Stomach (tissue), 4 donors: ENCODE measurements around the gene PAK6.

Experiments
- EP300 ChIP-seq: sonication (generic); formaldehyde crosslinking; IDR thresholded peaks from one replicate; pipeline ENCODE4 v1.6.1; 2017; ENCODE audit warnings: antibody characterized with exemption
- POLR2A ChIP-seq, 4 donors: fragments of 450-650 bp; IDR thresholded peaks; one replicate each; pipeline ENCODE4 v1.6.1; 2016; ENCODE audit warnings: antibody characterized with exemption in 4 of 4, control low read depth in 2 of 4, mild to moderate bottlenecking in 1 of 4, moderate library complexity in 1 of 4
- TF ChIP-seq, protein P1 (sequence below), 7 experiments: fragments of 450-650 bp in 4 of 7; fragments of 200-600 bp in 3 of 7; sonication (generic) in 3 of 7; IDR thresholded peaks; one replicate each; pipeline ENCODE4 v1.5.1; 2016 to 2019; ENCODE audit warnings: antibody characterized with exemption in 7 of 7, control low read depth in 2 of 7, mild to moderate bottlenecking in 1 of 7

DNA sequence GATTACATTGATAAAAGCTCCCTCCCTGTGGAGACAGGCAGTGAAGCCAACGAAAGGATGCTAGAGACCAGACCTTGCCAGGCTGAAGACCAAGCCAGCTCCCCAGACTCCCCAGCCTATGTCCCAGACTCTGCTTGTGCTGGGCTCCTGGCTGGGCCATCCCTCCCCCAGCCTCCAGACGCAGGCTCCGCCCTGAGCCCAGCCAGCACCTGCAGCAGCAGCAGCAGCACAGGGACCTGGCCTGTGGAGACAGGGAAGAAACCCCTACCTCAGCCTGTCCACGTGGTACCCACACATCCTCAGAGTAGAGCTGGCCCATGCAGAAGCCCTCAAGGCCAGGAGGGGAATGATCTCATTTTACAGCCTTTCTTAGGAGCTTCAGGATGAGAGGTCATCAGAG is 30.7 kb downstream of the PAK6 start:
- TF ChIP-seq EP300 (no peak), POLR2A (IDR thresholded peaks at IDR 0.05) (no peak)
- TF ChIP-seq, protein P1, sequence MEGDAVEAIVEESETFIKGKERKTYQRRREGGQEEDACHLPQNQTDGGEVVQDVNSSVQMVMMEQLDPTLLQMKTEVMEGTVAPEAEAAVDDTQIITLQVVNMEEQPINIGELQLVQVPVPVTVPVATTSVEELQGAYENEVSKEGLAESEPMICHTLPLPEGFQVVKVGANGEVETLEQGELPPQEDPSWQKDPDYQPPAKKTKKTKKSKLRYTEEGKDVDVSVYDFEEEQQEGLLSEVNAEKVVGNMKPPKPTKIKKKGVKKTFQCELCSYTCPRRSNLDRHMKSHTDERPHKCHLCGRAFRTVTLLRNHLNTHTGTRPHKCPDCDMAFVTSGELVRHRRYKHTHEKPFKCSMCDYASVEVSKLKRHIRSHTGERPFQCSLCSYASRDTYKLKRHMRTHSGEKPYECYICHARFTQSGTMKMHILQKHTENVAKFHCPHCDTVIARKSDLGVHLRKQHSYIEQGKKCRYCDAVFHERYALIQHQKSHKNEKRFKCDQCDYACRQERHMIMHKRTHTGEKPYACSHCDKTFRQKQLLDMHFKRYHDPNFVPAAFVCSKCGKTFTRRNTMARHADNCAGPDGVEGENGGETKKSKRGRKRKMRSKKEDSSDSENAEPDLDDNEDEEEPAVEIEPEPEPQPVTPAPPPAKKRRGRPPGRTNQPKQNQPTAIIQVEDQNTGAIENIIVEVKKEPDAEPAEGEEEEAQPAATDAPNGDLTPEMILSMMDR (IDR thresholded peaks at IDR 0.05): no peak
